K562 (cell line): ENCODE measurements around the gene NTN3. TPM values are rescaled to one million over a fixed set of nuclear protein-coding genes. Genes with fewer than 3 reads are reported as not detected.
A peak's percentile ranks its signal among the peaks of the same experiment; 100 is the strongest.

ENCODE experiments used
- ATAC-seq: fragments of 200-7000 bp; cut with Tn5 transposase; 3 replicates; pipeline ENCODE4 v1.9.1; 2020; ENCODE audit warnings: moderate library complexity
- BruUV-seq: library from RNA; stranded (reverse); fragments of 400-500 nt; replicated peaks from 2 replicates; lab custom pipeline; 2021; lab: Mats Ljungman, UMichigan
- CTCF ChIA-PET: fragments of 300-600 bp; formaldehyde crosslinking; extraction: SDS; loops from one replicate; lab custom pipeline; 2021; ENCODE audit warnings: low intra/inter-chr PET ratio; lab: Yijun Ruan, JAX
- POLR2A ChIA-PET: fragments of 300-600, 350-650 bp; sonication (Branson Sonifier 250); formaldehyde crosslinking; extraction: SDS; loops from one replicate; lab custom pipeline; 2021; ENCODE audit warnings: antibody characterized with exemption, inconsistent platforms; lab: Yijun Ruan, JAX
- DNase-seq, 4 experiments: peaks; one replicate each; pipeline versions ENCODE4 v3.0.0 to v3.0.0-alpha.2; 2011 to 2018; ENCODE audit warnings: low spot score in 3 of 4, mixed read lengths in 3 of 4; ENCODE audit errors: extremely low read depth in 1 of 4
- FAIRE-seq: peaks from 2 replicates; lab custom pipeline; 2011; peaks lifted over from hg19 to GRCh38; lab: Jason Lieb, UNC
- H2AFZ ChIP-seq: 2 replicates; pipeline ENCODE4 v1.6.0; 2011; ENCODE audit warnings: low read depth, low read length, control low read depth, inconsistent platforms
- H3K27ac ChIP-seq: fragments of 200-600 bp; 3 replicates; pipeline ENCODE4 v1.8.0; 2011; ENCODE audit warnings: low read depth, mild to moderate bottlenecking, control low read depth, inconsistent platforms, low read length, moderate library complexity, mixed read lengths; ENCODE audit errors: extremely low read depth
- H3K27me3 ChIP-seq, 2 experiments: fragments of 300-600 bp in 1 of 2; 2 replicates in 1 of 2; 3 replicates in 1 of 2; pipeline versions ENCODE4 v1.6.0 to v1.8.0; 2011; ENCODE audit warnings: inconsistent platforms in 2 of 2, low read length in 2 of 2, mild to moderate bottlenecking in 1 of 2, mixed read lengths in 1 of 2, moderate library complexity in 1 of 2; ENCODE audit not compliant: control insufficient read depth in 2 of 2, insufficient read depth in 2 of 2
- H3K36me3 ChIP-seq: fragments of 300-600 bp; 3 replicates; pipeline ENCODE4 v1.8.0; 2011; ENCODE audit warnings: mild to moderate bottlenecking, low read length, inconsistent platforms; ENCODE audit not compliant: control insufficient read depth, insufficient read depth
- H3K4me1 ChIP-seq, 2 experiments: fragments of 200-600 bp in 1 of 2; replicated peaks in 1 of 2; 2 replicates in 1 of 2; 3 replicates in 1 of 2; pipeline versions ENCODE4 v1.5.1 to v1.8.0; 2011; ENCODE audit warnings: inconsistent platforms in 2 of 2, low read length in 2 of 2, mild to moderate bottlenecking in 1 of 2, mixed read lengths in 1 of 2, moderate library complexity in 1 of 2; ENCODE audit not compliant: control insufficient read depth in 2 of 2, insufficient read depth in 2 of 2
- H3K4me2 ChIP-seq: 2 replicates; pipeline ENCODE4 v1.6.1; 2011; ENCODE audit warnings: low read length, control low read depth, inconsistent platforms, mixed read lengths; ENCODE audit not compliant: insufficient read depth
- H3K4me3 ChIP-seq: fragments of 200-600 bp; sonication (generic), shearing (Covaris generic); 2 replicates; pipeline ENCODE4 v1.5.1; 2016; ENCODE audit warnings: control low read depth, inconsistent platforms
- H3K79me2 ChIP-seq: fragments of 200-600 bp; 3 replicates; pipeline ENCODE4 v1.8.0; 2011; ENCODE audit warnings: low read length, inconsistent platforms; ENCODE audit not compliant: control insufficient read depth, insufficient read depth
- H3K9ac ChIP-seq, 2 experiments: 2 replicates each; pipeline versions ENCODE4 v1.6.0 to v1.6.1; 2011; ENCODE audit warnings: low read depth in 2 of 2, low read length in 2 of 2, control low read depth in 1 of 2, inconsistent platforms in 1 of 2, mild to moderate bottlenecking in 1 of 2, mixed read lengths in 1 of 2; ENCODE audit not compliant: insufficient read depth in 1 of 2
- H3K9me1 ChIP-seq: one replicate; pipeline ENCODE4 v1.6.0; 2011; ENCODE audit warnings: inconsistent platforms, mild to moderate bottlenecking, low read length, moderate library complexity; ENCODE audit not compliant: control insufficient read depth, insufficient read depth
- H3K9me3 ChIP-seq: replicated peaks from 2 replicates; pipeline ENCODE4 v1.5.1; 2011; ENCODE audit warnings: low read depth, low read length, inconsistent platforms; ENCODE audit not compliant: control insufficient read depth, insufficient read depth
- H4K20me1 ChIP-seq: replicated peaks from 2 replicates; pipeline ENCODE4 v1.6.1; 2011; ENCODE audit warnings: low read length, inconsistent platforms, mixed read lengths; ENCODE audit not compliant: control insufficient read depth, insufficient read depth
- ATF1 ChIP-seq, 2 experiments: fragments of 450-650 bp in 1 of 2; IDR thresholded peaks; 2 replicates each; pipeline ENCODE4 v1.6.1; 2016; ENCODE audit warnings: missing compliant biosample characterization in 1 of 2, missing genetic modification characterization in 1 of 2
- CBFB ChIP-seq: sonication (generic); formaldehyde crosslinking; IDR thresholded peaks from 2 replicates; pipeline ENCODE4 v1.4.0; 2020; ENCODE audit warnings: mild to moderate bottlenecking, missing genetic modification reagents
- DPF2 ChIP-seq: fragments of 450-650 bp; IDR thresholded peaks from 2 replicates; pipeline ENCODE4 v1.6.1; 2016
- E2F6 ChIP-seq, 2 experiments: IDR thresholded peaks; 2 replicates each; pipeline ENCODE4 v1.6.1; 2011; ENCODE audit warnings: borderline replicate concordance in 1 of 2, control low read depth in 1 of 2, low read depth in 1 of 2, low read length in 1 of 2, mild to moderate bottlenecking in 1 of 2, mixed read lengths in 1 of 2, moderate library complexity in 1 of 2; ENCODE audit not compliant: insufficient read depth in 1 of 2, insufficient read length in 1 of 2, poor library complexity in 1 of 2, severe bottlenecking in 1 of 2; ENCODE audit errors: extremely low read depth in 1 of 2
- FOXA3 ChIP-seq, 2 experiments: fragments of 450-650 bp in 1 of 2; sonication (generic) in 1 of 2; formaldehyde crosslinking; IDR thresholded peaks in 1 of 2; conservative IDR thresholded peaks in 1 of 2; 2 replicates each; pipeline versions ENCODE4 v1.4.0 to v1.8.0; 2020 to 2022; ENCODE audit warnings: mild to moderate bottlenecking in 2 of 2, missing genetic modification reagents in 1 of 2
- HDAC1 ChIP-seq, 2 experiments: fragments of 450-650 bp; IDR thresholded peaks; 2 replicates each; pipeline ENCODE4 v1.6.1; 2016 to 2017; ENCODE audit warnings: inconsistent platforms in 1 of 2, mild to moderate bottlenecking in 1 of 2, moderate library complexity in 1 of 2
- JUN ChIP-seq, 2 experiments: sonication (generic) in 1 of 2; formaldehyde crosslinking in 1 of 2; IDR thresholded peaks; 2 replicates each; pipeline versions ENCODE4 v1.6.1 to v1.8.0; 2012 to 2022; ENCODE audit warnings: borderline replicate concordance in 2 of 2, mild to moderate bottlenecking in 2 of 2, improper control_type of control experiment in 1 of 2, low read depth in 1 of 2, low read length in 1 of 2, missing genetic modification reagents in 1 of 2
- KLF1 ChIP-seq: fragments of 450-650 bp; IDR thresholded peaks from 2 replicates; pipeline ENCODE4 v1.6.1; 2016; ENCODE audit warnings: missing genetic modification characterization, missing compliant biosample characterization
- MAZ ChIP-seq, 2 experiments: fragments of 450-650 bp in 1 of 2; sonication (generic) in 1 of 2; formaldehyde crosslinking; IDR thresholded peaks in 1 of 2; conservative IDR thresholded peaks in 1 of 2; 2 replicates each; pipeline versions ENCODE4 v1.4.0 to v1.5.0; 2020; ENCODE audit warnings: mild to moderate bottlenecking in 1 of 2, missing genetic modification reagents in 1 of 2
- NFIC ChIP-seq: fragments of 450-650 bp; IDR thresholded peaks from 2 replicates; pipeline ENCODE4 v1.6.1; 2017; ENCODE audit warnings: mild to moderate bottlenecking, inconsistent platforms
- NR4A1 ChIP-seq, 2 experiments: fragments of 250-450 bp in 1 of 2; fragments of 450-650 bp in 1 of 2; sonication (Bioruptor Pico) in 1 of 2; IDR thresholded peaks; 2 replicates each; pipeline versions ENCODE4 v1.4.0 to v1.6.1; 2016 to 2020; ENCODE audit warnings: mild to moderate bottlenecking in 2 of 2, missing compliant biosample characterization in 1 of 2, missing genetic modification characterization in 1 of 2, moderate library complexity in 1 of 2
- NUFIP1 ChIP-seq: fragments of 450-650 bp; IDR thresholded peaks from 2 replicates; pipeline ENCODE4 v1.6.1; 2018; ENCODE audit not compliant: partially characterized antibody
- POLR2B ChIP-seq: fragments of 450-650 bp; IDR thresholded peaks from 2 replicates; pipeline ENCODE4 v1.6.1; 2018; ENCODE audit warnings: low read depth; ENCODE audit not compliant: partially characterized antibody
- STAG1 ChIP-seq: sonication (generic); formaldehyde crosslinking; IDR thresholded peaks from 2 replicates; pipeline ENCODE4 v1.5.0; 2020; ENCODE audit warnings: missing genetic modification reagents, borderline replicate concordance
- U2AF1 ChIP-seq: fragments of 200-400 bp; formaldehyde crosslinking; optimal IDR thresholded peaks from 2 replicates; pipeline ENCODE3; 2017; ENCODE audit warnings: mild to moderate bottlenecking, low read depth, low read length, moderate library complexity
- USF2 ChIP-seq: sonication (generic); formaldehyde crosslinking; IDR thresholded peaks from 2 replicates; pipeline ENCODE4 v1.5.0; 2020; ENCODE audit warnings: missing genetic modification reagents
- ZNF830 ChIP-seq: fragments of 250-450 bp; sonication (Bioruptor Pico); IDR thresholded peaks from 2 replicates; pipeline ENCODE4 v1.5.0; 2021; ENCODE audit warnings: mild to moderate bottlenecking
- WGBS: fragments of 100-300 bp; shearing (Covaris generic); methylation state at CpG from one replicate; pipeline ENCODE4 v1.1.6; 2016; ENCODE audit warnings: low coverage, mixed read lengths; ENCODE audit not compliant: insufficient coverage; ENCODE audit errors: missing lambda C conversion rate; 5-methylcytosine and 5-hydroxymethylcytosine counted together
- in situ Hi-C: fragments of 300-500 bp; cut with MboI; formaldehyde crosslinking; loops from 4 replicates; pipeline ENCODE4 v1.15.0; 2018; ENCODE audit warnings: inconsistent platforms, mixed read lengths
- intact Hi-C: fragments of 100-400 bp; cut with micrococcal nuclease; formaldehyde crosslinking; loops from 2 replicates; pipeline ENCODE4 v1.14.2; 2022
- polyA plus RNA-seq, 8 experiments: library from polyadenylated mRNA; depleted of rRNA in 4 of 8; stranded (reverse) in 5 of 8; unstranded in 3 of 8; fragments of >200 nt; fragmentation: Nextera tagmentation in 2 of 8; fragmentation: Illumina TruSeq in 1 of 8; extraction: Ambion mirVana in 2 of 8; extraction: Trizol in 1 of 8; gene quantifications; 2 replicates each; pipeline versions ENCODE4 v1.2.1 to v1.2.3, GENCODE V29; 2011 to 2014; ENCODE audit warnings: inconsistent platforms in 1 of 8, missing spikeins in 1 of 8
- total RNA-seq, 7 experiments: library from RNA; depleted of rRNA in 6 of 7; stranded (reverse); fragments of >200 nt in 6 of 7; fragmentation: Illumina TruSeq in 2 of 7; extraction: Trizol in 2 of 7; gene quantifications; 2 replicates each; pipeline versions ENCODE4 v1.2.1 to v1.2.3, GENCODE V29; 2011 to 2021; ENCODE audit warnings: low replicate concordance in 1 of 7
- TF ChIP-seq, protein P1 (sequence below): sonication (generic); formaldehyde crosslinking; IDR thresholded peaks from 2 replicates; pipeline ENCODE4 v1.9.0; 2022; ENCODE audit warnings: mild to moderate bottlenecking, missing genetic modification reagents

NTN3 gene
- total and polyA plus RNA-seq, 9 of the 15 experiments (the other 6 are each of a cell fraction or from before 2014, with no cell fraction given), result not detected

GRCh38 chr16:2428784-2429033 is 42.4 kb upstream of the NTN3 start:
- Histone ChIP-seq H3K9me3 (no peaks in the 10 kb centered on the region), H3K4me3 (peak overlapping the region; percentile 93), H3K27me3 (no peaks in the 10 kb centered on the region), H3K36me3 (peaks cover 37% of the 10 kb centered on the region), H3K9me1 (no peaks in the 10 kb centered on the region), H3K4me2 (peak overlapping the region; percentile 94), H2AFZ (peak overlapping the region; percentile 96), H3K27ac (peak overlapping the region; percentile 98), H4K20me1 (no peaks in the 10 kb centered on the region; the same call in none of the 2 replicates), H3K79me2 (peaks cover 44% of the 10 kb centered on the region), H3K4me1 (peaks cover 21 to 34% of the 10 kb centered on the region in 2 experiments; a peak in 4 of 5 replicates), H3K9ac (peak overlapping the region; percentile 99)
- under 1% methylated on average over 19 of the region's 24 CpGs for WGBS
- POLR2A ChIA-PET, result interaction anchor here (0.8 to 2.8 kb wide), 10 partner anchors 10 to 274 kb away, joined by 3 to 17 read pairs (median 4); partner anchors contain the start of gene TRAF7
- no TSS peak for BruUV-seq
- ATAC-seq (no peak), FAIRE-seq (no peak), DNase-seq (no peak)
- in situ Hi-C loops (no loop called here), intact Hi-C loops (loop anchor here (2.0 kb wide), 2 partner anchors 72 to 132 kb away; no protein-coding TSS in a partner anchor)
- CTCF ChIA-PET, result interaction anchor here (3.0 to 3.8 kb wide), 2 partner anchors 73 to 88 kb away, joined by 12 to 17 read pairs; partner anchors contain the start of gene ABCA3
- TF ChIP-seq CBFB (CRISPR knock-in tag) (peak; percentile 78; the same call in 1 of the 2 replicates), NUFIP1 (no peak), HDAC1 (IDR thresholded peaks at IDR 0.05) (peak in 1 of 2 experiments; percentile 87; a peak in 2 of 4 replicates), NFIC (peak; percentile 78), ATF1 (CRISPR knock-in tag; IDR thresholded peaks at IDR 0.05) (no peak), ATF1 (tag; IDR thresholded peaks at IDR 0.05) (peak; percentile 69), FOXA3 (CRISPR knock-in tag; conservative IDR thresholded peaks at IDR 0.05 in 1 of 2, IDR thresholded peaks at IDR 0.05 in 1 of 2) (peak in 1 of 2 experiments; percentile 81; a peak in 2 of 4 replicates), JUN (IDR thresholded peaks at IDR 0.05; ENCODE audit: borderline replicate concordance, low read depth, low read length) (no peak; the same call in 1 of the 2 replicates), JUN (CRISPR knock-in tag; IDR thresholded peaks at IDR 0.05; ENCODE audit: borderline replicate concordance) (peak; percentile 12), DPF2 (peak; percentile 38; the same call in 1 of the 2 replicates), STAG1 (CRISPR knock-in tag) (peak; percentile 15; the same call in 1 of the 2 replicates), POLR2B (peak; percentile 73), U2AF1 (peak; percentile 32), NR4A1 (CRISPR knock-in tag; IDR thresholded peaks at IDR 0.05) (no peak), NR4A1 (tag; IDR thresholded peaks at IDR 0.05) (peak; percentile 44; the same call in 1 of the 2 replicates), USF2 (no peak), MAZ (CRISPR knock-in tag; conservative IDR thresholded peaks at IDR 0.05 in 1 of 2, IDR thresholded peaks at IDR 0.05 in 1 of 2) (peak in 1 of 2 experiments; percentile 49; a peak in 1 of 4 replicates), KLF1 (tag) (0 out of 2 replicates have a peak, but pooled peaks have one; percentile 11), ZNF830 (CRISPR knock-in tag) (0 out of 2 replicates have a peak, but pooled peaks have one; percentile 20), E2F6 (IDR thresholded peaks at IDR 0.05; ENCODE audit: borderline replicate concordance in 1 of 2, extremely low read depth in 1 of 2, insufficient read depth in 1 of 2, insufficient read length in 1 of 2, low read depth in 1 of 2, low read length in 1 of 2, poor library complexity in 1 of 2, severe bottlenecking in 1 of 2) (peak in 1 of 2 experiments; percentile 61)
- TF ChIP-seq, protein P1, sequence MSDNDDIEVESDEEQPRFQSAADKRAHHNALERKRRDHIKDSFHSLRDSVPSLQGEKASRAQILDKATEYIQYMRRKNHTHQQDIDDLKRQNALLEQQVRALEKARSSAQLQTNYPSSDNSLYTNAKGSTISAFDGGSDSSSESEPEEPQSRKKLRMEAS (CRISPR knock-in tag), result peak; percentile 88
